Loucy (cell line): ENCODE measurements around the gene PWP2.

Experiments used
- H2AFZ ChIP-seq: fragments of 200-600 bp; sonication (generic); 2 replicates; pipeline ENCODE4 v1.6.0; 2016; ENCODE audit warnings: antibody characterized with exemption, mild to moderate bottlenecking, low read length, moderate library complexity
- H3F3A ChIP-seq: fragments of 200-600 bp; 2 replicates; pipeline ENCODE4 v1.6.0; 2016; ENCODE audit warnings: antibody characterized with exemption, low read depth, mild to moderate bottlenecking
- H3K27me3 ChIP-seq: fragments of 200-600 bp; sonication (generic); 2 replicates; pipeline ENCODE4 v1.6.1; 2014; ENCODE audit warnings: low read length, mild to moderate bottlenecking; ENCODE audit not compliant: insufficient read depth, poor library complexity, severe bottlenecking
- H3K36me3 ChIP-seq: fragments of 200-600 bp; sonication (generic); 2 replicates; pipeline ENCODE4 v1.6.1; 2016; ENCODE audit warnings: low read length; ENCODE audit not compliant: insufficient read depth
- H3K4me1 ChIP-seq: fragments of 200-600 bp; sonication (generic); 2 replicates; pipeline ENCODE4 v1.5.1; 2014; ENCODE audit warnings: low read length, mild to moderate bottlenecking; ENCODE audit not compliant: insufficient read depth, poor library complexity, severe bottlenecking
- H3K4me2 ChIP-seq: fragments of 200-600 bp; sonication (generic); 2 replicates; pipeline ENCODE4 v1.6.0; 2014; ENCODE audit warnings: antibody characterized with exemption, low read length, low read depth, mild to moderate bottlenecking; ENCODE audit not compliant: poor library complexity, severe bottlenecking
- H3K4me3 ChIP-seq: fragments of 200-600 bp; sonication (generic); 2 replicates; pipeline ENCODE4 v1.5.1; 2014; ENCODE audit warnings: low read length, mild to moderate bottlenecking, mixed read lengths; ENCODE audit not compliant: poor library complexity, severe bottlenecking
- H3K79me2 ChIP-seq: fragments of 200-600 bp; sonication (generic); 2 replicates; pipeline ENCODE4 v1.6.1; 2014; ENCODE audit warnings: low read length; ENCODE audit not compliant: insufficient read depth
- H3K9ac ChIP-seq: fragments of 200-600 bp; sonication (generic); 2 replicates; pipeline ENCODE4 v1.6.0; 2014; ENCODE audit warnings: mild to moderate bottlenecking, low read depth, low read length, moderate library complexity; ENCODE audit not compliant: poor library complexity, severe bottlenecking
- H3K9me2 ChIP-seq: fragments of 200-600 bp; sonication (generic); replicated peaks from 2 replicates; pipeline ENCODE4 v1.6.1; 2016; ENCODE audit warnings: low read depth, low read length, mixed read lengths
- H3K9me3 ChIP-seq: fragments of 200-600 bp; sonication (generic); 2 replicates; pipeline ENCODE4 v1.6.1; 2014; ENCODE audit warnings: mild to moderate bottlenecking, antibody characterized with exemption, low read length, low read depth; ENCODE audit not compliant: insufficient read depth
- H4K20me1 ChIP-seq: fragments of 200-600 bp; sonication (generic); 2 replicates; pipeline ENCODE4 v1.6.0; 2014; ENCODE audit warnings: antibody characterized with exemption, low read length, mild to moderate bottlenecking; ENCODE audit not compliant: insufficient read depth, poor library complexity, severe bottlenecking
- CTCF ChIP-seq: fragments of 200-600 bp; sonication (generic); conservative IDR thresholded peaks from 2 replicates; pipeline ENCODE4 v1.5.1; 2014; ENCODE audit warnings: mild to moderate bottlenecking, antibody characterized with exemption, low read length
- EZH2phosphoT487 ChIP-seq: fragments of 200-600 bp; IDR thresholded peaks from 2 replicates; pipeline ENCODE4 v1.6.1; 2018; ENCODE audit warnings: antibody characterized with exemption, mild to moderate bottlenecking, moderate library complexity, borderline replicate concordance

The PWP2 gene

DNA sequence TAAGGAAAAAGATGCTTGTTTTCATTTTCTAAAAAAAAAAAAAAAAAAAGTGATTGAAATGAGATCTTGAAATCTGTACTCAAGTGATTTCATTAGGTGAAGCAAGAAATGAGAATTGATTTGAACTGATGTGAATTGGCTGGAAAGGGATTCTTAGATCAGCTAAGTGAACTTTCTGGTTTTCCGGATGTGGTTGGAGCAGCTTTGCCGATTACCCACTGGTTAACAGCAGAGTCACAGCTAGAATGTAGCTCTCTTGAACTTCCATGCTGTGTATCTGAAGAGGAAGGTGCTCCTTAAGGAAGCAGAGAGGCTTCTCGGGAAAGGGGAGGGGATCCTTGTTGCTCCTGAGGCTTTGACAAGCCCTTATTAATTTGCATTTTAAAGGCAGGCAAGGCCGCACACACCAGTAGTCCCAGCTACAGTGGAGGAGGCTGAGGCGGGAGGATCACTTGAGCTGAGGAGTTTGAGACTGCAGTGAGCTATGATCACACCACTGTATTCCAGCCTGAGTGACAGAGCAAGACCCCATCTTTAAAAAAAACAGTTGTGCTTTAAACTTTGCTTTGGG lies 28.7 kb upstream of the PWP2 start:
- Histone ChIP-seq H2AFZ (no peak overlapping the region), H3F3A (no peaks in the 10 kb centered on the region), H3K27me3 (no peaks in the 10 kb centered on the region), H3K4me1 (peaks cover 5% of the 10 kb centered on the region), H4K20me1 (no peaks in the 10 kb centered on the region), H3K4me2 (no peak overlapping the region), H3K9ac (no peak overlapping the region), H3K4me3 (no peak overlapping the region), H3K79me2 (no peaks in the 10 kb centered on the region), H3K36me3 (peaks cover 91% of the 10 kb centered on the region; the same call in 1 of the 2 replicates), H3K9me3 (no peaks in the 10 kb centered on the region), H3K9me2 (no peaks in the 10 kb centered on the region)
- TF ChIP-seq EZH2phosphoT487 (no peak), CTCF (no peak)

DNA sequence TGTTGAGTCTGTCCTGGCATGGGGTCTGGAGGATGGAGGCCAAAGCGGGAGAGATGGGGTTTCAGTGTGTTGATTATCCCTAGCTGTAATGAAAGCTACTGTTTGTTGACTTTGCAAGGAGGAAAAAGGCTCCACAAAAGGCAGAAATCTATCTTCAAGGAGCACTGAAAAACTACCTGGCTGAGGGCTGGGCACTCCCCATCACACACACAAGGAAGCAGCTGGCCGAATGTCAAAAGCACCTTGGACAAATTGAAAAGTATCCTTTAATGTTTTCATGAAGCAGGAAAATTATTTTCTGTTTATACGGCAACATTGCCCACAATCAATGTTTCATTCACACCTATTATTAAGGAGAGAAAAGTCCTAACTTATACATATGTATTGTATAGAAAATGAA lies 27.8 kb upstream of the PWP2 start:
- no peak for TF ChIP-seq CTCF
- Histone ChIP-seq H3K4me2 (no peak overlapping the region), H3K36me3 (peaks cover 92% of the 10 kb centered on the region; the same call in 1 of the 2 replicates), H3K4me1 (peaks cover 7% of the 10 kb centered on the region), H3K79me2 (no peaks in the 10 kb centered on the region), H3K9me2 (no peaks in the 10 kb centered on the region), H3K9ac (no peak overlapping the region), H4K20me1 (no peaks in the 10 kb centered on the region), H3K27me3 (no peaks in the 10 kb centered on the region), H3F3A (no peaks in the 10 kb centered on the region), H2AFZ (no peak overlapping the region), H3K9me3 (no peaks in the 10 kb centered on the region), H3K4me3 (no peak overlapping the region)

- Histone ChIP-seq H3K9ac (no peak overlapping the region), H4K20me1 (no peaks in the 10 kb centered on the region), H3K9me3 (no peaks in the 10 kb centered on the region), H3F3A (no peaks in the 10 kb centered on the region), H3K4me3 (no peak overlapping the region), H3K4me1 (peaks cover 7% of the 10 kb centered on the region), H3K79me2 (no peaks in the 10 kb centered on the region), H3K9me2 (no peaks in the 10 kb centered on the region), H3K27me3 (no peaks in the 10 kb centered on the region), H3K36me3 (peaks cover 92% of the 10 kb centered on the region; the same call in 1 of the 2 replicates), H2AFZ (no peak overlapping the region), H3K4me2 (no peak overlapping the region)
- no peak for TF ChIP-seq EZH2phosphoT487
- TF ChIP-seq CTCF = no peak
Measured at GRCh38 chr21:44079846-44080245, 27.4 kb upstream of the PWP2 start.
